GM18517 (cell line): Measurements from ENCODE around the gene ITGA3.

ENCODE experiments used
- ATAC-seq: cut with Tn5 transposase; IDR thresholded peaks from one replicate; pipeline ENCODE4 v1.9.1; 2021; ENCODE audit warnings: mild to moderate bottlenecking, moderate library complexity; ENCODE audit not compliant: unreplicated experiment

Gene ITGA3

GRCh38 chr17:50090971-50091917 is 35.3 kb downstream of the ITGA3 start:
- no peak for ATAC-seq

DNA sequence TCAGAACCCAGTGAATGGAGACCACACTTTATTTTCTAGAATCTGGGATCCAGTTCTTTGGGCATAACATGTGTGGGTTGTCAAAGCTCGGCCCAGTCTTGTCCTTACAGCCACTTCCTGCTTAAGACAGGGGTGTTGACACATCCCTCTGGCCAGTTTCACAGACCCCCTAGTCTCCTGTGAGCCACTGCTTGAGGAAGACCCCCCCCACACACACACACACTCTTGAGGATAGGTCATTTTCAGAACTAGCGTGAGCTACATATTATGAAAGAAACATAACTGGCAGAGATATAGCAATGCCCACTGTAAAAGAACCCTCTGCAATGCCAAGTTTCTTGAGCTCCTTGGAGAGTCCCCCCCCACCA is 36.0 kb downstream of the ITGA3 start:
- no peak for ATAC-seq

GRCh38 chr17:50093246-50093645 is 37.3 kb downstream of the ITGA3 start:
- ATAC-seq: no peak

DNA sequence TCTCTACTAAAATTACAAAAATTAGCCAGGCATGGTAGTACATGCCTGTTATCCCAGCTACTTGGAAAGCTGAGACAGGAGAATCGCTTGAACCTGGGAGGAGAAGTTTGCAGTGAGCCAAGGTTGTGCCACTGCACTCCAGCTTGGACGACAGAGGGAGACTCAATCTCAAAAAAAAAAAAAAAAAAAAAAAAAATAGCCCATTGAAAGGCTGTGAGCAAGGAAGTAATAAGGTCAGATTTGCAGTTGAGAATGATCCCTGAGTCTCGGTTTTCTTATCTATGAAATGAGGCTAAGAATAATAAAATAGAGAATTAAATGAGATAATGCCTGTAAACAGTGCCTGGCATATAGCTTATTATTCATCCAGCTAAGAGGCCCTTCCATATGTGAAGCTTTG is 37.9 kb downstream of the ITGA3 start:
- ATAC-seq: no peak

DNA sequence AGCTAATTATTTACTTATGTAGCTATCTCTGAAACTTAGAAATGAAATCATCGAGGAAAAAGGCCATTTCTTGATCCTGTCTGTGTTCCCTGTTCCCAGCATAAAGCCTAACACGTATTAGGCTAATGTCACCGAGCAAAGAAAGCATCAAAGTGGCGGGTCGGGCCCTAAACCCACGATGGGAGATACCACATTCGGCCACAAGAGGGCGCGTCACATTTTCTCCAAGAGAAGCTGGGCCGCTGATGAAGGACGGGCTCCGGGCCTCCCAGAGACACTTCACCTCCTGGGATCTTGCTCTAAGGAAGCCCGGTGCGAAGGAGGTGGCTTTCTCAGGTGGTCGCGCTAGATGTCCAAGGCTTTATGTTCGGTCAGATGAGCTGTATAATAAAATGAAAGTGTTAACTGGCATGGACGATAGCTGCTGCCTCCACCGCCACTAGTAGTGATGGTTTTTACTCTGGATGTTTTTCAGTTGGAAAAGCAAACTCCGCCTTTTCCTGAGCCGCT is 38.4 kb downstream of the ITGA3 start:
- peak; percentile 47 for ATAC-seq

- peak; percentile 87 for ATAC-seq
These were observed 39.1 kb downstream of the ITGA3 start, which contains the start of gene PDK2 for GRCh38 chr17:50094753-50095619. TSS of gene PDK2 (plus strand) at chr17:50095351. CDS start at chr17:50095436, 85 bp downstream.

GRCh38 chr17:50095626-50096037 is 39.7 kb downstream of the ITGA3 start:
- ATAC-seq: no peak

DNA sequence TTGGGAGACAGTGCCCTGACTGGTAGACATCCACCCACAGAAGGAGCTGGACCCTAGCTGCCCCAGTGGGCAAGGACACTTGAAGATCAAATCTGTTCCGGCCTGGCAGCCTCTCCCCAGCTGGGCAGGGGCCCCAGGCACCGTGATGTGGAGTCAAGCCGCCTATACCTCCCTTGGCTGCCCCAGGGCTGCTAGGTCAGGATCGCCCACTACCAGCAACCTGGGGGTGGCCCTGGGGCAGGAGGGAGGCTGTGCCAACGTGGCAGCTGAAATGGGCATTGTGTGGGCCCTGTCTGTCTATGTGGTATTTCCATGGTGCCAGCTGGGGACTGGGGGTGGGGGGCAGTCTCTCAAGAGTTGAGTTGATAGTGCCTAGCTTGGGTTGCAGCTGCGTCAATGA is 40.2 kb downstream of the ITGA3 start:
- ATAC-seq: no peak

DNA sequence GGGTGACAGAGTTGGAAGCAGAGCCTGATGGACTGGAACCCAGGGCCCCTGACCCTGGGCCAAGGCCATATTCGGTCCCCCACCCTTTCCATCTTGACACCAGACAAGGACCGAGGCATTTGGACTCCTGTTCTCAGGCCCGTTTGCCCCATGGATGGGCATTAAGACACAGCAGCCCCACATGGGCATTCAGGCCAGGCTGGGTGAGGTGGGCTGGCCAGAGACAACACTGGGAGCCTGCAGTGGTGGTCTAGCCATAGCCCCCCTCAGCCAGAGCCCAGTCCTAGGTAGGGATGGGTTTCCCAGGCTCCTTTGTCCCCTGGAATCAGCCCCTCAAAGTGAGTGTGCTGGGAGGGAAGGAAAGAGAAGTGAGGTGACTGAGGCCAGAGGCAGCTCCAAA is 40.8 kb downstream of the ITGA3 start:
- ATAC-seq: no peak

- ATAC-seq: no peak
These were observed 41.5 kb downstream of the ITGA3 start for GRCh38 chr17:50097455-50097854.

- no peak for ATAC-seq
These were observed 42.0 kb downstream of the ITGA3 start for GRCh38 chr17:50097926-50098325.

DNA sequence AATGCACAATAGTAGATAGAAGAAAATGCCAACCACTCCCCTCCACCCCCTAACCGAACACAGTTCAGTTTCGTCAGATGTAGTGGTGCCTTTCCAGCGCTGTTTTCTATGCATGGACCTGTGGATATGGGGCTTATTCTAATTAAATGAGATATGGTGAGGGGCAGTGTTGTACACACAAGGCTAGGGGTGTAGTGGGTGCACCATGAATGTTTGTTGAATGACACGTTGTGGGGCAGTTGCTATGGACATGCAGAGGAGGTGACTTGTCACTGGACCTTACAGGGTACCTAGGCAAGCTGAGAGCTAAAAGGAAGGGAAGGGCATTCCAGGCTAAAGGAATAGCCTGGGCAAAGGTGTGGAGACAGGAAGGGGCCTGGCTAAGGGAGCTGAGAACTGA is 42.7 kb downstream of the ITGA3 start:
- ATAC-seq: no peak

DNA sequence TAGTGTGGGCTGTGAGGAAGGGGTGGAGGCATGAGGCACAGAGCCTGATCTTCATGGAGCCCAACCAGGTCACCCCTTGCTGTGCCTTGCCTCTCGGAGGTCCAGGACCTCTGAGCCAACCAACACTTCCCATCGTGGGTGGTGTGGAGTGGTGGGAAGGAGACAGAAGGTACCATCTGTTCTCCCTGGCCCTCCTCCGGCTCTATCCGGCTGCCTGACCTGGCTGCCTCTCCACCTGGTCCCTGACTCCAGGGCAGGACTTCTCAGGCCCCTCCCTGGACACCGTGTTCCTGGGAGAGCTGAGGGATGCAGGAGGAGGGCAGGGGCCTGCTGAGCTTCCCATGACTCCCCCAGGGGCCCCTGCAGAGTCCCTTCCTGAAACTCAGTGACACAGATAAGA is 43.1 kb downstream of the ITGA3 start:
- ATAC-seq: no peak

DNA sequence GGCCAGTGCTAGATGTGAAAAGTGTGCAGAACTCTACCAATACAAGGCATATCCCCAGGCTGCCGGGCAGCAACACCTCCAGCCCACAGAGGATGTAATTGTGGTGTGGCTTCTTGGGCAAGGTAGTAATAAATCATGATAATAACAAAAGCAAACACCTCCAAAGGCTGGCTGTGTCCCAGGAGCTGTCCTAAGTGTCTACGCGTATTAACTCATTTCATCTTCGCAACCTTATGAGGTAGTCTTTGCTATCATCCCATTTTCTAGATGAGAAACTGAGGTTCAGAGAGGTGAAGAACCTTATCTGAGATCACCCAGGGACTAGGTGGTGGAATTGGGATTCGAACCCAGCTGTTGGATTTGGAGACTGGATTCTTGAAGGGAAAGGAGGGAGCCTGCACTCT is 44.6 kb downstream of the ITGA3 start:
- ATAC-seq: no peak

DNA sequence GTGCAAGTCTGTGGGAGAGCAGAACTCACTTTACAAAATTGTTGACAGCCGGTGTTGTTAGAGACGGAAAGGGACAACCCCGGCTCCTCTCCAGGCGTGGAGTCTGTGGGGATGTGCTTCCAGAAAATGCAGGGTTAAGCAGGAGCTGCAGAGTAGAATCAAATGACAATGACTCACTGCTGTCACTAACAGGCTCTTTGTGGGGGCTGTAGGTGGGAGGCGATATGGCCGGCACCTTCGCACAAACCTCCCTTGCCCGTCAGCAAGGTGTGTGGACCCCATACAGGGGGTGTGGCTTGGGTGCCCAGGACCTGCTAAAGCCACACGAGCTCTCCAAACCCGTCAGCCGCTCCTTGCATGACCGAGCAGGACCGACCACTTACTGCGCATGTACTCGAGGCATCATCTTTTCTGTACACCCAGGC is 45.0 kb downstream of the ITGA3 start:
- no peak for ATAC-seq

DNA sequence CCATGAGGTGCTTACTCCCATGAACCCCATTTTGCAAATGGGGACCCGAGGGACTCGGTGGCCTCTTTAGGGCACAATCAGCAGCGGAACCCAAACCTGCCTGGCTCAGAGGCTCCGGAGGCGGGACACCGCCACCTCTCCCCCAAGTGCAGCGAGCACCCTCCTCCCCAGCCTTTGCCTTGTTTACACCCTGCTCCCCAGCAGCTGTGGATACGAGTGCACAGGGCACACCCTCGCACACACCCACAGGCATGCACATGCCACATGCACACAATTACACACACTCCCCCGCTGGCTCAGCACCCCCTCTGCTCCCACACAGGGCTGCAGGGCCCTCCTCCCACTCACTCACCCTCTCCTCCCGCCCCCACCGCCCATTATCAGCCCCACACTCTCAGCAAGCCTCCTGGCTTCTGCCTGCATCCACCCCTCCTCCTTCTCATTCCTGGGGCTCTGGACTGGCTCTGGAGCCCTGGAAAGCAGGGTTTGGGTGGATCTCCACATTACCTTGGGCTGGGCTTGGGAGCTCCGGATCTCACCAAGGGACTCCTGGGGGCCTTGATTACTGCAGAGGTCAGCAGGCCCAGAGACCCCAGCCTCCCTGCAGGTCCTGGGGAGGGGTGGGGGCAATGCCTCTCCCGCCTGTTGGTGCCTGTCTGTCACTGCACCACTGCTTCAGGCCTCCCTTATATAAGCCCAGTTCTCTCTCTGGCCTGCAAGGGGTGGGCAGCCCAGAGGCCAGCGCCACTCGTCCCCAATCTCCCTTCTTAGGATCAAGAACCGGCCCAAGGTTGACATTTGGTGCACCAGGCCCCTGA is 45.6 kb downstream of the ITGA3 start:
- ATAC-seq: no peak

DNA sequence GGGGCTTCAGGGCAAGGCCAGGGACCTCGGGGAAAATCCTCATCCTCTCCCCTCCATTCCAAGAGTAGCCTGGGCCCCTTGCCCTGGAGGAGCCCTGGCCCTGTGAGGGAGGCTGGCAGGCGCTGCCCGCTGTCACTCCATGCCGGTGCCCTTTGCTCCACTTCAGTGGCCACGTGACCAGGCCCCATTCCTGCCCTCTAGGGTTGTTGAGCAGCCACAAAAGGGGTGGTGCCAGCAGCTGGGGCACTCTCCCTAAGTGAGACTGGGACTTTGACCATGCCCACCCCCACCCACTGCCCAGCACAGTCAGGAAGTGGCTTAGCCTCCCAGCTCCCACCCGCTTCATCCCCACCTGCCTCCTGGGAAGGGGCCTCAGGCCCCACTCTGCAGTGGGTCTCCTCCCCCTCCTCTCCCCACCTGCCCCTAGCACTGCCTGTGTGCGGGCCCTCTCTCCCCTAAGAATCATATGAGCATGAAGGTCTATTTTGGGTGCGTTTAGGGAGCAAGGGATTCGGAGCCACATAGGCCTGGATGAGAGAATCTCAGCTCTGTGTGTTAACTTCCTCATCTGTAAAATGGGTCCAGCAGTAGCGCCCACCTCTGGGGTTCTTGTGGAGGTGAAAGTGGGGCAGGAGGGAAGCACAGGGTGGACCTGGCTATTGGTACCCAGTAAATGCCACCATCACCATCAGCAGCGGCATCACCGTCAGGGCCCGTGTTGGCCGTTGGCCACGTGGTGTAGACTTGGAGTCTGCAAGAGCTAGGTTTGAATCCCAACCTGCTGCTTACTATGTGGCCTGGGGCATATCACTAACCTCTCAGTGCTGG is 46.5 kb downstream of the ITGA3 start:
- ATAC-seq: no peak

- ATAC-seq: no peak
These were observed 47.3 kb downstream of the ITGA3 start for GRCh38 chr17:50103252-50103651.

- no peak for ATAC-seq
These were observed 48.0 kb downstream of the ITGA3 start for GRCh38 chr17:50103941-50104340.

GRCh38 chr17:50105811-50106210 is 49.9 kb downstream of the ITGA3 start:
- no peak for ATAC-seq
